ENCODE data around the gene RNF224.

DNA sequence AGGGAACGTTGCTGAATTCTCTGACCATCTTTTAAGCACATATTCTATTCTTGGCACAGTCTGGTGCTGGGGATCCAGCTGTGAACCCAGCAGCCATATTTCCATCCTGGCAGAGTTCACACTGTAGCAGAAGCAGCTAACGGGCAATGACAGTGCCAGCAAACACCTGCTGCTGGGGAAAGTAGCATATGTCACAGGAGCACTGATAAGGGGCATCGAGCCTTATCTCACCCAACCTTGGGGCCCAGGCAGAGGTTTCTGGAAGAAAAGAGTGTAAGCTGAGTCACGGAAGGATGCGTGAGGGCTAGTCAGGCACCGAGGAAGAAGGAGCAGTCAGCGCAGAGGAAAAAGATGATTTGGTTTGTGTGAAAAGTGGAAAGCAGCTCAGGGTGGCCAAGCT is 20.7 kb upstream of the RNF224 start:
- TF ChIP-seq, protein P1, sequence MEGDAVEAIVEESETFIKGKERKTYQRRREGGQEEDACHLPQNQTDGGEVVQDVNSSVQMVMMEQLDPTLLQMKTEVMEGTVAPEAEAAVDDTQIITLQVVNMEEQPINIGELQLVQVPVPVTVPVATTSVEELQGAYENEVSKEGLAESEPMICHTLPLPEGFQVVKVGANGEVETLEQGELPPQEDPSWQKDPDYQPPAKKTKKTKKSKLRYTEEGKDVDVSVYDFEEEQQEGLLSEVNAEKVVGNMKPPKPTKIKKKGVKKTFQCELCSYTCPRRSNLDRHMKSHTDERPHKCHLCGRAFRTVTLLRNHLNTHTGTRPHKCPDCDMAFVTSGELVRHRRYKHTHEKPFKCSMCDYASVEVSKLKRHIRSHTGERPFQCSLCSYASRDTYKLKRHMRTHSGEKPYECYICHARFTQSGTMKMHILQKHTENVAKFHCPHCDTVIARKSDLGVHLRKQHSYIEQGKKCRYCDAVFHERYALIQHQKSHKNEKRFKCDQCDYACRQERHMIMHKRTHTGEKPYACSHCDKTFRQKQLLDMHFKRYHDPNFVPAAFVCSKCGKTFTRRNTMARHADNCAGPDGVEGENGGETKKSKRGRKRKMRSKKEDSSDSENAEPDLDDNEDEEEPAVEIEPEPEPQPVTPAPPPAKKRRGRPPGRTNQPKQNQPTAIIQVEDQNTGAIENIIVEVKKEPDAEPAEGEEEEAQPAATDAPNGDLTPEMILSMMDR (IDR thresholded peaks at IDR 0.05) = no peak
- no peak for TF ChIP-seq POLR2A (IDR thresholded peaks at IDR 0.05)
